GM21619 (cell line): ENCODE results near the gene PRSS57.
"Not testable (repeated sequence)": the region's sequence is repeated elsewhere in the genome, so short reads cannot be mapped to it uniquely, and the experiment has no call there.

ENCODE experiments used
- ATAC-seq: cut with Tn5 transposase; IDR thresholded peaks from one replicate; pipeline ENCODE4 v1.9.1; 2021; ENCODE audit not compliant: unreplicated experiment

Gene PRSS57

GRCh38 chr19:695352-695949, at the start of gene PRSS57:
Gene PRSS57 (minus strand): TSS chr19:695452. CDS start chr19:695430, 22 bp downstream.
- ATAC-seq: no peak

GRCh38 chr19:743168-743687, 48.0 kb upstream of the PRSS57 start:
- ATAC-seq: no peak

- ATAC-seq: no peak
These were observed 47.4 kb upstream of the PRSS57 start for GRCh38 chr19:742540-743075.

GRCh38 chr19:741506-742131, 46.4 kb upstream of the PRSS57 start:
- no peak for ATAC-seq

- not testable (repeated sequence) for ATAC-seq
These were observed 45.7 kb upstream of the PRSS57 start for GRCh38 chr19:740816-741505.

GRCh38 chr19:739998-740715, 44.9 kb upstream of the PRSS57 start:
- ATAC-seq: no peak

GRCh38 chr19:738509-739128, 43.4 kb upstream of the PRSS57 start:
- ATAC-seq: no peak

- no peak for ATAC-seq
These were observed 42.4 kb upstream of the PRSS57 start for GRCh38 chr19:737591-738093.

GRCh38 chr19:736125-736524, 40.9 kb upstream of the PRSS57 start:
- ATAC-seq: no peak

- ATAC-seq: no peak
These were observed 39.5 kb upstream of the PRSS57 start for GRCh38 chr19:734716-735115.

GRCh38 chr19:732148-733069, 37.2 kb upstream of the PRSS57 start:
- no peak for ATAC-seq

- no peak for ATAC-seq
These were observed 35.7 kb upstream of the PRSS57 start for GRCh38 chr19:731000-731399.

- no peak for ATAC-seq
These were observed 34.9 kb upstream of the PRSS57 start for GRCh38 chr19:729965-730668.

GRCh38 chr19:729564-729963, 34.3 kb upstream of the PRSS57 start:
- not testable (repeated sequence) for ATAC-seq

GRCh38 chr19:728011-728410, 32.8 kb upstream of the PRSS57 start:
- no peak for ATAC-seq

- ATAC-seq: no peak
These were observed 32.0 kb upstream of the PRSS57 start for GRCh38 chr19:726993-727956.

GRCh38 chr19:725461-726089, 30.3 kb upstream of the PRSS57 start:
- ATAC-seq: no peak
